HG03571 (cell line): ENCODE results near the gene TGFBR3L.

ENCODE experiments used
- ATAC-seq: cut with Tn5 transposase; IDR thresholded peaks from one replicate; pipeline ENCODE4 v1.9.1; 2021; ENCODE audit not compliant: unreplicated experiment

The TGFBR3L gene

DNA sequence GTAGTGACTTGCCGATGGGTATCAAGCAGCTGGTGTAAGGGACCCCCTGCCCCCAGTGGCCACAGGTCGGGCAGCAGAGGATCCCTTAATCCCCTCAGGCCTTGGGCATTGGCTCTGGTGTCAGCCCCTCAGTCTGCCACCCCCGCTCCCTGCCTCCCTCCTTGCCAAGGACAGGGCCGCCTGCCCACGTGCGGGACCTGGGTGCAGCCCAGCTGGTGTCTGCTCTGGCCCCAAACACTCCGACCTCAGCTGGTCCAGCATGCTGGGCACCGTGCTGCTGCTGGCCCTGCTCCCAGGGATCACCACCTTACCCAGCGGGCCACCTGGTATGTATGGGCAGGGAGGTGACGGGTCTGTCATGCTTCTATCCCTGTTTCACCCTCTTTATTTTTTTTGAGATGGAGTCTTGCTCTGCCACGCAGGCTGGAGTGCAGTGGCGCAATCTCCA, at the start of gene TGFBR3L:
Gene TGFBR3L, plus strand, starts transcription at position 233 of the 448 bp plus-strand sequence.
- ATAC-seq: no peak

DNA sequence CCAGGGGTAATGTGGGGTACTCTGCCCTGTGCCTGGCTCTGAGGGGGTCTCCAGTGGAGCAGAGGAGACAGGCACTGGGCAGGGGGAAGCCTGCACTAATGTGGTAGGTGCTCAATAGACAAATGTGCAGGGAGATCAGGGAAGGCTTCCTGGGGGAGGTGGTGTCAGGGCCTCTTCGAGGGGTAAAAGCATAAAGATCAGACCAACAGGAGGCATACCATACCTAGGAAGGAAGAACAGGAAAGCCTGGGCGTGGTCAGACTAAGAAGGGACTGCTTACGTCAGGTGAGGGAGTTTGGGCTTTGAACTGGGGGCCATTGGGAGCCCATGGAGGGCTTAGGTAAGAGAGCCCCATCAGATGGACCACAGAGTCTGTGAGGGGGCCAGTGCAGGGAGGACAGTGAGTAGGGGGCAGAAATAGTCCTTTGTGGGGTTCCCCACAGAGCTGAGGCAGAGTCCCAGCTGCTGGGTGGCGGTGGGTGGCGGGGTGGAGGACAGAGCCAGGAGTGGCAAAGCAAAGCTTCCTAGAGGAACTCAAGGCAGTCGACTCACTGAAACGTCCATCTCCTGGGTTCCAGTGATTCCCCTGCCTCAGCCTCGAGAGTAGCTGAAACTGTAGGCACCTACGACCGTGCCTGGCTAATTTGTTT, 49.2 kb upstream of the TGFBR3L start:
- no peak for ATAC-seq

DNA sequence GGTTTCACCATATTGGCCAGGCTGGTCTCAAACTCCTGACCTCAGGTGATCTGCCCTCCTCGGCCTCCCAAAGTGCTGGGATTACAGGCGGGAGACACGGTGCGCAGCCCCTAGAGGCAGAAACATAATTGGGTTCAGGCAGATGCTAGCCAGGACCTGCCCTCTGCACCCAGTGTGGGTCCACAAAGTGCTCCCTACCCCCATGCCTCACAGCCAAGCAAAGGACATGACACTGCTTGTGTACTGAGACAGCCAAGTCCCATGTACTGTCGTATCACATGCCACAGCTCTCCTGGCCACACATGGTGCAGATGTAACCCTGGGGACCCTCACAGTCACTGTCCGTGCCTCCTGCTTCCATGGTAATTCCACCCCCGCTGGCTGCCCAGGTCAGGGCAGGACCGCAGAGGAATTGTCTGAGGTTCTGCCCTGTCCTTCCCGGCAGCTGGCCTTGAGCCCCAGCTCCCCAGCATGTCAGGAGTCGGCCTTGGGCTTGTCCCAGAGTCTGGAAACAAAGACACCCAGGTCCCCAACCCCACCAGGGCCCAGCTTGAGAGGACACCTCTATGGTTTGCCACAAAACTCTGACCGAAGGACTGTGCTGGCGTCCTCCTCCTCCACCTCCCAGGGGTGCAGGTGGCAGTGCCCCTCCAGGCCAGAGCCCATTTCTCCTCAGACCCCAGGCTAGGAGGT, 48.1 kb upstream of the TGFBR3L start:
- no peak for ATAC-seq

DNA sequence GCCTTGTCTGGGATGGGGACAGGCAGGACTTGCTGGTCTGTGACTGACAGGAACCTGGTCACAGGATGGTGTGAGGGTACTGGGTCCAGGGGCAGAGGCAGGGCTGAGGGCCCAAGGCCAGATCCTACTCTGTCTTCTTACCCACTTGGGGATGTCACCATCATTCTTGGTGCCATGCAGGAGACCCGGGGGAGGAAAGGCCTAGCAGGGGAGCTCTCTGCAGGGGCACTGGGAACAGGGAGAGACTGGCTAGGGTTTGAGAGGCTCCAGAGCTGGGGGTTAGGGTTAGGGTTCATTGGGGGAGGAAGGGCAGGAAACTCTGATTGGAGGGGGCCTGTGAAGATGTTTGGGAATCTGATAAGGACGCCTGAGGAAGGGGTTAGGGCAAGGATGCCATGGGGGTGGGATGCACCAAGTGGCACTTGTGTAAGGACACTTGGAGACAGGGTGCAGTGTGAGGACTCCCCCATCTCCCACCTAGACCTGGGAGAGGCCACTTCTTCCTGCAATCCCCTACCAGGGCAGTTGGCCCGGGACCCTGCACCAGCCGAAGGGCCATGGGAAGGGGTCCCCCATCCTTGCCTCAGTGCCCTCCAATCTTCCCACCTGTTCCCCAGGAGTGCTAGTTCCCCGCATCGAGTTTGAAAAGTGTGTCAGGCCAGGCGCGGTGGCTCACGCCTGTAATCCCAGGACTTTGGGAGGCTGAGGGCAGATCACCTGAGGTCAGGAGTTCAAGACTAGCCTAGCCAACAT, 47.4 kb upstream of the TGFBR3L start:
- ATAC-seq: no peak

DNA sequence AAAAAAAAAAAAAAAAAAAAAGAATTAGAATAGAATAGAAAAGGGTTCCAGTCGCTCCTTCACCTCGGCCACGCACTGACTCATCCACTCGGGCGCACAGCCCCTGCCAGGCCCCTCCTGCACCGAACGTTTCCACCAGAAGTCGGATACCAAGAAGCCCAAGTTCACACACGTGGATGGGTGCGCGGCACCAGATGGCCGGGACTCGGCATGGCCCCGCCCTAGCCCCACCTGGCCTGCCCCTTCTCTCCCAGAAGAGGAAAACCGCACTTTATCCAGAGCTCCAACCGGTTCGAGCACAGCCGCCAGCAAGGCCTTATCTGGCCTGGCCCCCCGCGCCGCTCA, 46.3 kb upstream of the TGFBR3L start:
- ATAC-seq: no peak

DNA sequence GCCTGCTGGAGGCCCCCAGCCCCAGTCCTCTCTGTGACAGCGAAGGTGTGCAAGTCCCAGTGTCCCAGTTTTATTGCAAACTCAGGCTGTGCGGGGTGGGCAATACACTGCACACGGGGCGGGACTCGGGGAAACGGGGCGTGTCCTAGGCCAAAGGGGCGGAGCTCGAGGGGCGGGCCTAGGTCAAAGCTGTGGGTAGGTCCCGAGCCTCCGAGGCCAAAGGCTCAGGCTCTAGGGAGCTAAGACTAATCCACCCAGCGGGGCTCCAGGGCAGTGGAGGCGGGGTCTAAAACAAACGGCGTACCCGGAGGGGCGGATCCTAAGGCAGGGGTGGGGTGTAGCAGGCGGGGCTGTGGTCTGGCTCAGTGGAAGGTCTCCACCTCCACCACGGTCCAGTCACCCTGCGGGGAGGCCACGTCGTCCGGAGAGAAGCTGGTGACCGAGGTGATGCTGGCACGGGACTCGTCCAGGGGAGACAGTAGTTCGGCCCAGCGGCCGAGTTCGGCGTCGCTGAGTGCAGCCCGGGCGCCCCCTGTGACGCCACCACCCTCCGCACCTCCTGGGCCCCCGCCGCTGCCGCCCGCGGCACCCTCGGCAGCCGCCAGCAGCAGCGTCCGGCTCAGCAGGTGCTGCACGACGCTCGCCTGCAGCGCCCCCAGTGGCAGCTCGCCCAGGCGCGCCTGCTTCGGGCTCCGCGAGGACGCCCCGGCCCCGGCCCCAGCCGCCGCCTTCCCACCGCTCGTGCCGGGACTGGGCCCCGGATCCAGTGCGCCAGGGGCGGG, 45.8 kb upstream of the TGFBR3L start:
- peak; percentile 53 for ATAC-seq

DNA sequence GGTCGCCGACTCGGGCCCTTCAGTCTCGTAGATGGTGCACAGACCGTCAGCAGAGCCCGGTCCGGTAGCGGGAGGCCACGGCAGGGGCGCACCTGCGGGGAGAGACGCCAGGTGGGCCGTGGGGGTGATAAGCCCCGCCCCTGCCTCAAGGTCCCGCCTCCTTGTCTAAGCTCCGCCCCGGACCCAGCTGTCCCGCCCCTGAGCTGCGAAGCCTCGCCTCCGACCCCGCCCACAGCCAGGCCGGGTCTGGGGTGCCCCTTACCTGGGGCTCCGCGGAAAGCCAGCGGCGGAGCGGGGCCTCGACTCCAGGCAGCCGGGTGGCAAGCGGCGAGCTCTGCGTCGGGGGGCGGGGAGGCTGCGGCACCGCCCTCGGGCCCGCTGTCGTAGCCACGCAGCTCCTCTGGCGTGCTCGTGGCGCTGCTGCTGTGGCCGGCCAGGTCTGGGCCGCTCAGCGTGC, 45.1 kb upstream of the TGFBR3L start:
- peak; percentile 38 for ATAC-seq

DNA sequence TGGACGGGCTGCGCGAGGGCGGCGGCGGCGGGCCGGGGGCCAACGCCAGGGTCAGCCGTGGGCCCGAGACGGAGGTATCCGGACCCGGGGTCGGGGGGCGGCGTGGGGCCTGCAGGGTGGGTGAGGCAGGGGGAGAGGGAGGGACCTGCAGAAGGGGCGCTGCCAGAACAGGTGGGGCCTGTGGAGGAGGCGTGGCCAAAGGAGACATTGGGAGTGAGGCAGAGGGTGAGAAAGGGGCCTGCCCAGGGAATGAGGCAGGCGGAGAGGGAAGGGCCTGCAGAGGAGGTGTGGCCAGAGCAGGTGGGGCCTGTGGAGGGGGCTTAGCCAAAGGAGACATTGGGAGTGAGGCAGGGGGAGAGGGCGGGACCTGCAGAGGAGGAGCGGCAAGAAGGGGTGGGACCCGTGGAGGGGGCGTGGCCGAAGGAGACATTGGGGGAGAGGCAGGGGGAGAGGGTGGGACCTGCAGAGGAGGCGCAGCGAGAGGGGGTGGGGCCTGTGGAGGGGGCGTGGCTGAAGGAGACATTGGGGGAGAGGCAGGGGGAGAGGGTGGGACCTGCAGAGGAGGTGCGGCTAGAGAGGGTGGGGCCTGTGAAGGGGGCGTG, 44.6 kb upstream of the TGFBR3L start:
- no peak for ATAC-seq

DNA sequence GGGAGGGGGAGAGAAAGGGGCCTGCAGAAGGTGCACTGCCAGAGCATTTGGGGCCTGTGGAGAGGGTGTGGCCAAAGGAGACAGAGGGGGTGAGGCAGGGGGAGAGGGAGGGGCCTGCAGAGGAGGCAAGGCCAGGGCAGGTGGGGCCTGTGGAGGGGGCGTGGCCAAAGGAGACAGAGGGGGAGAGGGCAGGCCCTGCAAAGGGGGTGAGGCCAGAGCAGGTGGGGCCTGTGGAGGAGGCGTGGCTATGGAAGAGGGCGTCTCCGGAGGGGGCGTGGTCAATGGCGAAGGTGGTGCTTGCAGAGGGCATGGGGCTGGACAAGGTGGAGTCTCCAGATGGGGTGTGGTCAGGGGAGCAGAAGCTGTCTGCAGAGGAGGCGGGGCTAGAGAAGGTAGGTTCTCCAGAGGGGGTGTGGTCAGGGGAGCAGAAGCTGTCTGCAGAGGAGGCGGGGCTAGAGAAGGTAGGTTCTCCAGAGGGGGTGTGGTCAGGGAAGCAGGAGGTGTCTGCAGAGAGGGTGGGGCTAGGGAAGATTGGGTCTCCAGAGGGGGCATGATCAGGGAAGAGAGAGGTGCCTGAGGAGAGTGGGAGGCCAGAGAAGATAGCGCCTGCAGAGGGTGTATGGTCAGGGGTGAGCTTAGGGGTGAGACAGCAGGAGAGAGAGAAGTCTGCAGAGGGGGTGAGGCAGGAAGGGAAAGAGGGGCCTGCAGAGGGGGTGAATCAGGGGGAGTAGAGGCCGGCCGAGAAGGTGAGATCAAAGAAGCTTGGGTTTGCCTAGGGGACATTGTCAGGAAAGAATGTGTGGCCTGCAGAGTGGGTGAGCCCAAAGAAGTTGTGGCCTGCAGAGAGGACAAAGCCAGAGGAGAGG, 43.8 kb upstream of the TGFBR3L start:
- ATAC-seq: no peak

DNA sequence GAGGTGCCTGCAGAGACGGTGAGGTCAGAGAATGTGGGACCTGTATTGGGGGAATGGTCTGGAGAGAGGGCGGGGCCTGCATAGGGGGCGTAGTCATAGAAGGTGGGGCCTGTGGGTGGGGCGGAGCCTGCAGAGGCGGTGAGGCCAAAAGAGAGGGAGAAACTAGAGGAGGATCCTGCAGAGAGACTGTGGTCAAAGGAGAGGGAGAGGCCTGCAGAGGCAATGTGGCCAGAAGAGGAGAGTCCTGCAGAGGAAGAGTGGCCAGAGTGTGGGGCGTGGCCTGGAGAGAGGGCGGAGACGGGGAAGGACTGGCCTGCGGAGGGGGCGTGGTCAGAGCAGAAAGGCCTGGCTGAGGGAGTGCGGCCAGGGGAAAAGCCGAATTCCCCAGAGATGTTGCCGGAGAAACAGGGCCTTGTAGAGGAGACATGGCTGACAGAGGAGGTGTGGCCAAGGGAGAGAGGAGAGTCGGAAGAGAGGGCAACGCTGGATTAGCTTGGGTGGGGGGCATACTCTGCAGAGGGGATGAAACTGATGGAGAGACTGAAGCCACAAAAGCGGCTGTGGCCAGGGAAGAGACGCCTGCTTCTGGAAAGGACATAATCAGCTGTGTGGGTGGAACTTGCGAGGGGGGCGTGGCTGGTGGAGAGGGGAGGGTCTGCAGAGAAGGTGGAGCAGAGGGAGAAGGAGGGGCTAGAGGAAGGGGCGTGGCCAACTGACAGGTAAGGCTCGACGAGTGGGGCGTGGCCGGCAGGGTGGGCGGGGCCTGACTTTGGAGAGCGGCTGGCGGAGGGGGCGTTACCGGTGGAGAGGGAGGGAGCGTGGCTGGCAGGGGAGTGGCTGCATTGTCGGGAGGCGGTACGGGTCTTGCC, 43.0 kb upstream of the TGFBR3L start:
- no peak for ATAC-seq

DNA sequence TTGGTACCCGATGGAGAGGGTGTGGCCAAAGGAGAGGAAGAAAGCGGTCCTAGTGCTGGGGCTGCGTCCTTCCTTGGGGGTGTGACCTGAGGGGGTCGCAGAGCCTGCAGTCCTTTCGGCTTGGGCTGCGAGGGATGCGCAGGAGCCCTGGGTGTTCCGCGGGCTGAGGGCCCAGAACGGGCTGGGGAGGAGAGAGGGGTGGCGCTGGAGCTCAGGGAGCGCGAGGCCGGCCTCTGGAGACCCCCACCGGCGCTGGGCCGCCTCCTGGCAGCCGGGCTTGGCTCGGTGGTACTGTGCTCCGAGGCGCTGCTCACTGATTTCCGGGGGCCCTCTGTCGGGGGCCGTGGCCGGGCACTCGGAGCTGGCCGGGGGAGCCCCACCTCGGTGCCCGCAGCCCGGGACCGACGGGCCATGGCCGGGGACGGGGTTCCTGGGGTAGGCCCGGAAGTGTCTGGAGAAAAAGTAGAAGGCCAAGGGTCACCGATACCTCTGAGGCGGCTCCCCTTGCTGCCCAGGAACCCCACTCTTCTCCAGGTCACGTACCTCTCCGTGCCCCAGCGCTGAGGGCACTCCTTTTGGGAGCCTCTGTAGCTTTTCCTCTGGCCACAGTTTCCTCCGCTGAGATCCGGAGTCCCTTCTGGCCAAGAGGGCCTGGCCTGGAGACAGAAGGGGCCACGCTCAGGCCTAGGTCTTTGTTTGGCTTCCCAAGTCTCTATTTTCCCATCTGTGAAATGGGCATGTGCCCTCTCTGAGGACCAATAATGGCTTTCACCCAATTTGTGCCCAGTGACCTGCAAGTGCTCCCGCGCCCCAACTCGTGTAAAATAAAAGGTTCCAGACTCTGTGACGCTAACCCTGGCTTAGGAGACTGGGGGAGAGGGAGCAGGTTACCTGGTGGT, 42.1 kb upstream of the TGFBR3L start:
- no peak for ATAC-seq

DNA sequence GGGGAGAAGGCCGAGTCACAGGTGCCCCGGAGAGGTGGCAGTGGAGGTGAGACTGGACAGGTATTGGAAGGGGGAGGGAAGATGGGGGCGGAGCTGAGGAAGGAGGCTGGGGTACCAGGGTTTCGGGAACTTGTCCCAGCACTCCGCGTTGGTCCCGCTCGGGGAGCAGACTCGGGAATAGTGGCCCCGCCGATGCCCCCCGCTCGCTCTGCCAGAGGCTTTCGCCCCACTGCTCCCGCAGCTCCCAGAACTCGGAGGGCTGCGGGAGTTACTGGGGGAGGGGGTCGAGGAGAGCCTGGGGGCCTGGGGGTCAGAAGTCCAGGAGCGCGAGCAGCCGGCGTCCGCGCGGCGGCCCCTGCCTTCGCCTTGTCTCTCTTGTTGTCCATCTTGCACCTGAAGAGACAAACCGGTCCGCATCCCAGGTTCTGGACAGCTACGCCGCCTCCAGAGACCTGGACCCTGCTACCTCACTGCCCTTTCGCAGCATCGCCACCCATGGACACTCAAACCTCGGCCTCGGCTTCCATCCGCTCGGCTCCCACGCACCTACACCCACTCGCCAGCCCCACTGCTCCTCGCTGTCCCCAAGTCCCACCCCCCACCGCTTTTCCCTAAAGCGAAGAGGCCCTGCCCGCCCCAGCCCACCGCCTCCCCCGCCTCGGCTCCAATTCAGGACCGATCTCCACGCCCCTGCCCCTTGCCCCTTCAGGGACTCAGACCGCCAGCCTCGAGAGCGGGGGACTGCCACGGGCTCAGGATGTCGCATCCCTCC, 41.1 kb upstream of the TGFBR3L start:
- ATAC-seq: no peak

DNA sequence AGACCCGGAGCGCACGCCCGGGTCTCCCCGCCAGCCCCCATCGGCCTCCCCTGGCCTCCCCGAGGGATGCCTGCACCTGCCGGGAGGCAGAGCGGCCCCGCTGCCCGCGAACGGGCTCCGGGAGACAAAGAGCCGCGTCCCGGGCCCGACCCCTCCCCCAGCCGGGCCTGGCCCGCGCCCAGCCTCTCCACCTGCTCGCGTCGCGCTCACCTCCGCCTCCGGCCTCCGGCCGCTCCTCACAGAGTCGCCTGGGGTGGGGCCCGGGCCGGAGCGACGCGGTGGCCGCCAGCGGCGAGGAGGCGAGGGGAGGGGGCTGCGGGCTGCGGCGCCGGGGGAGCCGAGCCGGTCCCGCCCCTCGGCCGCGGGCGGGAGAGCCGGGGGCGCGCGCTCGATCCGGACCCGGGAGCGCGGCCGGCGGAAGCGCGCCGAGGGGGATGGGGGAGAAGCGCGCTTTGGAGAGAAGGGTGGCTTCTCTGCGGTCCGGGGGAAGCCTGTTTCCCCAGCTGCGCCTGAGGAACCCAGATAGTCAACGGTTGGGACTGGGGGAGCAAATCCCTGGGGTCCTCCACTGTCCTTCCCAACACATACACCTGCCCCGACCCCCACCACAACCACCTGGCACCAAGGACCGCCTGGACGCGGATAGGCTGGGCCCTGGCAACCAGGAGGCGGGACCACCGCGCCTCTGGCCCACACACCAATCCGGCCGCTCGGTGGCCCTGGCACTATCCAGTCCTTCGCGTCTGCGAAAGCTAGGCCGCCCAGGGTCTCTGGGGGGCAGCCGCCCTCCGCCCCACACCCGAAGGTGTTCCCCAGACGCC, 40.3 kb upstream of the TGFBR3L start, which contains the start of gene PRR36:
Gene PRR36, minus strand, starts transcription at position 315 of the 821 bp plus-strand sequence. CDS start 701 bp downstream, outside the sequence.
- no peak for ATAC-seq

DNA sequence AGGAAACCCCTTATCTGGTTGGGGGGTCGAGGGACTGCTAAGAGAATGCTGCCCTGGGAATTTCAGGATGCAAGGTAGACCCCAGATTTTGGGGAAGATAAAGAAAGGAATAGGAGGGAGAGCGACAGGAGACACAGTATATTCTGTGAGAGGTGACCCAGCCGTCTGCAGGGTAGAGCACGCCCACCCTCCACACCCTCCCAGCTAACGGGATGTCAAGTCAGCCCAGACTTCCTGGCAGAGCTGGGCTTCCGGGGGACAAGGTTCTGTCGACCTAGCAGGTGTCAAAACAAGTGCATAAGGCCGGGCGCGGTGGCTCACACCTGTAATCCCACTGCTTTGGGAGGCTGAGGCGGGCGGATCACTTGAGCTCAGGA, 39.7 kb upstream of the TGFBR3L start:
- no peak for ATAC-seq

DNA sequence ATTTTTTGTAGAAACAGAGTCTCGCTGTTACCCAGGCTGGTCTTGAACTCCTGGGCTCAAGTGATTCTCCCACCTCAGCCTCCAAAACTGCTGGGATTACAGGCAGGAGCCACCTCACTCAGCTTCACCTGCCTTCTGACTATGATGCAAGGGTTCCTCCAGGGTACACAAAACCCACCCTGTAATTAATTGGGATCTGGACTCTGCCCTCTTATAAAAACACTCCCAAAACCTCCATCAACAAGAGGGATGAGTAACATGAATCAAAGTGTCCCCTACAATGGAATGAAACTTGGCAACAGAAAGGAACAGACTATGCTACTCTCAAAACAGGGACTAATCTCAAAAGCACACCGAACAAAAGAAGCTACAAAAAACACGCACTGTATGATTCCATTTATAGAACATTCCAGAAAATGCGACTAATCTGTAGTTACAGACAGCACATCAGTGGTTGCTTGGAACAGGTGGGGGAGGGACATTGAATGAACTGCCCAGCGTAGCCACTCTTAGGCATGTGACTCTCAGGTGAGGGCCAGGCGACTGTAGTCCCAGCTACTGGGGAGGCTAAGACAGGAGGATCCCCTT, 37.3 kb upstream of the TGFBR3L start:
- no peak for ATAC-seq
